H1 (cell line): ENCODE data around the gene DCTN2. TPM values are rescaled to one million over a fixed set of nuclear protein-coding genes. Genes with fewer than 3 reads are reported as not detected.

Experiments used
- SP1 ChIP-seq: IDR thresholded peaks from 2 replicates; pipeline ENCODE4 v1.6.1; 2011; ENCODE audit warnings: low read depth, low read length
- polyA plus RNA-seq, 7 experiments: library from polyadenylated mRNA; depleted of rRNA in 3 of 7; stranded (reverse) in 5 of 7; unstranded in 2 of 7; fragments of >200 nt in 5 of 7; fragments of 200-250 nt in 2 of 7; gene quantifications; 1 replicate in 5 of 7; 2 replicates in 1 of 7; 4 replicates in 1 of 7; pipeline versions ENCODE4 v1.2.1 to v1.2.3, GENCODE V29; 2011 to 2013; ENCODE audit warnings: missing spikeins in 2 of 7, mixed read lengths in 2 of 7
- total RNA-seq: library from RNA; stranded (reverse); fragmentation: NEBNext Ultra II Directional; extraction: Animal tissue kit (Norgen Biotek cat#: 25700); gene quantifications from 2 replicates; pipeline ENCODE4 v1.2.1, GENCODE V29; 2021
- TF ChIP-seq, protein P1 (sequence below): IDR thresholded peaks from 2 replicates; pipeline ENCODE4 v1.6.1; 2012; ENCODE audit warnings: low read length, inconsistent platforms

Gene DCTN2
- total and polyA plus RNA-seq, 2 of the 8 experiments (the other 6 are each of a cell fraction or from before 2014, with no cell fraction given), result 90.3 to 91.9 TPM

DNA sequence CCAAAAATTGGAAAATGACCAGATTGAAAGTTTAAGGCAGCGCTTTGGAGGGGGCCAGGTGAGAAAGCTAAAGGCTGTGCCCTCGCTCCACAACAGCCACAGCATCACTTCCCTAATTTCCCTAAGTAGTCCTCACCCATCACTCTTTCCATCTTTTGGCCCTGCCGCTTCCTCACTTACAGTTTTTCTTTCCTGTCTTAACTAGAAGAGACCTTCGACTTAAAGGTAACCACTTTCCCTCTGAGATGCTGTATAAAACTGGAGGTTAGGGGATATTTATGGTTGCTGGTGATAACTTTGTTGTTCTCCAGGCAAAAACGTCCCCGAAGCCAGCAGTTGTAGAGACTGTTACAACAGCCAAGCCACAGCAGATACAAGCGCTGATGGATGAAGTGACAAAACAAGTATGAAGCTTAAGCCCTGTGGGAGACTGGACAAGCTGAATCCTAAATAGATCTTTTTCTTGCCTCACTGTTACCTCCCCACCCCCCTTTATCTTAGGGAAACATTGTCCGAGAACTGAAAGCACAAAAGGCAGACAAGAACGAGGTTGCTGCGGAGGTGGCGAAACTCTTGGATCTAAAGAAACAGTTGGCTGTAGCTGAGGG lies 31.0 kb downstream of the DCTN2 start (continued):
- TF ChIP-seq, protein P1, sequence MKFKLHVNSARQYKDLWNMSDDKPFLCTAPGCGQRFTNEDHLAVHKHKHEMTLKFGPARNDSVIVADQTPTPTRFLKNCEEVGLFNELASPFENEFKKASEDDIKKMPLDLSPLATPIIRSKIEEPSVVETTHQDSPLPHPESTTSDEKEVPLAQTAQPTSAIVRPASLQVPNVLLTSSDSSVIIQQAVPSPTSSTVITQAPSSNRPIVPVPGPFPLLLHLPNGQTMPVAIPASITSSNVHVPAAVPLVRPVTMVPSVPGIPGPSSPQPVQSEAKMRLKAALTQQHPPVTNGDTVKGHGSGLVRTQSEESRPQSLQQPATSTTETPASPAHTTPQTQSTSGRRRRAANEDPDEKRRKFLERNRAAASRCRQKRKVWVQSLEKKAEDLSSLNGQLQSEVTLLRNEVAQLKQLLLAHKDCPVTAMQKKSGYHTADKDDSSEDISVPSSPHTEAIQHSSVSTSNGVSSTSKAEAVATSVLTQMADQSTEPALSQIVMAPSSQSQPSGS, result no peak
- no peak for TF ChIP-seq SP1
